Measurements from ENCODE around the gene KRT4.

The KRT4 gene

DNA sequence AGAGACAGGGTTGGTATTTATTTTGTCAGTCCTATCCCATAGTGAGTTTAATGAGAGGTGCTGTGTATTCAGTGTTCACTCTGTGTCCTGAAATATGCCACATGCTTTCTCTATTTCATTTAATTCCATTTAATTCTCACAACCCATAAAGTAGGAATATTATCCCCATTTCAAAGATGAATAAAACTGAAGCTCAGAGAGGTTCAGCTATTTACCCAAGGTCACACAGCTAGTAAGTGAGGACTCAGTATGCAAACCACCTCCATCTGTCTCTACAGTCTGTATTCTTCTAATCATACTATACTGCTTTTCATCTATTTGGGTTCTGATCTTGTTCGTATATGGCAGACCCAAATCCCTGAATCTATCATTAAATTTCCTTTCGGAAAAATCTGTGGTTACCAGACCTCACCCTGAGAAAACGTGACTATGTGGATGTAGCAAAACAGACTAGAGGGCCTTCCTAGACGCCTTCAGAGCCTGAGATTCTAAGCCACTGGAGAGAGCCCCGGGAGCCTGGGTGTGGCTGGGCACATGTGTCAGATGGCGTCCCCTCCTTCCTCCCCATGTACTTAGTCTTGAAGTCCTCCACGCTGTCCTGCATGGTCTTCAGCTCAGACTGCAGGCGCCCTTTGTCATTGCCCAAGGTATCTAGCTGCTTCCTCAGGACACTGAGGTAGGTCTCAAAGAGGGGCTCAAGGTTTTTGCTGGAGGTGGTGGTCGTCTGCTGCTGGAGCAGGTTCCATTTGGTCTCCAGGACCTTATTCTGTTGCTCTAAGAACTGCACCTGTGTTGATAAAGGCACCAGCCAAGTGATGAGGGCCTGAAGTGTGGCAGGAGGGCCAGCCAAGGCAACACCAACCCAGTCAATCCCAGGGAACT, 2.5 kb downstream of the KRT4 start:
- no peak for DNase-seq
- Histone ChIP-seq H3K27ac (no peak overlapping the region), H3K4me3 (ENCODE audit: low read depth, low read length) (no peak overlapping the region), H3K27me3 (replicated peaks) (no peaks in the 10 kb centered on the region), H3K36me3 (replicated peaks) (no peaks in the 10 kb centered on the region)
- in situ Hi-C loops (cut with HindIII; ENCODE audit: low pct_ligation_motif_present, low sequenced_read_pairs), result no loop called here
- TF ChIP-seq, protein P1, sequence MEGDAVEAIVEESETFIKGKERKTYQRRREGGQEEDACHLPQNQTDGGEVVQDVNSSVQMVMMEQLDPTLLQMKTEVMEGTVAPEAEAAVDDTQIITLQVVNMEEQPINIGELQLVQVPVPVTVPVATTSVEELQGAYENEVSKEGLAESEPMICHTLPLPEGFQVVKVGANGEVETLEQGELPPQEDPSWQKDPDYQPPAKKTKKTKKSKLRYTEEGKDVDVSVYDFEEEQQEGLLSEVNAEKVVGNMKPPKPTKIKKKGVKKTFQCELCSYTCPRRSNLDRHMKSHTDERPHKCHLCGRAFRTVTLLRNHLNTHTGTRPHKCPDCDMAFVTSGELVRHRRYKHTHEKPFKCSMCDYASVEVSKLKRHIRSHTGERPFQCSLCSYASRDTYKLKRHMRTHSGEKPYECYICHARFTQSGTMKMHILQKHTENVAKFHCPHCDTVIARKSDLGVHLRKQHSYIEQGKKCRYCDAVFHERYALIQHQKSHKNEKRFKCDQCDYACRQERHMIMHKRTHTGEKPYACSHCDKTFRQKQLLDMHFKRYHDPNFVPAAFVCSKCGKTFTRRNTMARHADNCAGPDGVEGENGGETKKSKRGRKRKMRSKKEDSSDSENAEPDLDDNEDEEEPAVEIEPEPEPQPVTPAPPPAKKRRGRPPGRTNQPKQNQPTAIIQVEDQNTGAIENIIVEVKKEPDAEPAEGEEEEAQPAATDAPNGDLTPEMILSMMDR (IDR thresholded peaks at IDR 0.05; ENCODE audit: low read depth, low read length, missing control alignments), result no peak

DNA sequence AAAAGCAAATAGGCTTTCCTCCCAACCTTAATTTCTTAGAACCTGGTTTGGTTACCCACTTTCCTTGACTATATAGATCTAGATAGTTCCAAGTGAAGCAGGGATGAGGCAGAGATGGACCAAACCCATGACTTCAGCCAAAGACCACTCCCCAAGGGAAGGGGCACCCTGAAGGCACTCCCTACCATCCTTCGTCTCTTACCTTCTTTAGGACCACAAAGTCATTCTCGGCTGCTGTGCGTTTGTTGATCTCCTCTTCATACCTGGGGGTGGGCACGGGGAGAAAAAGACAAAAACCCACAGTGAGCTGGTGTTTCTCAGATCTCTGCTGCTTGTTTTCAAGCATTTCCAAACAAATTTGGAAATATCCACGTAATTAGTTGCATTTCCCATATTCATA, 3.4 kb downstream of the KRT4 start:
- H3K36me3 ChIP-seq (replicated peaks), result no peaks in the 10 kb centered on the region
- DNase-seq, result no peak
- TF ChIP-seq, protein P1 (IDR thresholded peaks at IDR 0.05; ENCODE audit: low read depth, low read length, missing control alignments), result no peak
- H3K27ac ChIP-seq, result no peak overlapping the region
- no peak overlapping the region for H3K4me3 ChIP-seq (ENCODE audit: low read depth, low read length)
- H3K27me3 ChIP-seq (replicated peaks), result no peaks in the 10 kb centered on the region
- in situ Hi-C loops (cut with HindIII; ENCODE audit: low pct_ligation_motif_present, low sequenced_read_pairs), result no loop called here

DNA sequence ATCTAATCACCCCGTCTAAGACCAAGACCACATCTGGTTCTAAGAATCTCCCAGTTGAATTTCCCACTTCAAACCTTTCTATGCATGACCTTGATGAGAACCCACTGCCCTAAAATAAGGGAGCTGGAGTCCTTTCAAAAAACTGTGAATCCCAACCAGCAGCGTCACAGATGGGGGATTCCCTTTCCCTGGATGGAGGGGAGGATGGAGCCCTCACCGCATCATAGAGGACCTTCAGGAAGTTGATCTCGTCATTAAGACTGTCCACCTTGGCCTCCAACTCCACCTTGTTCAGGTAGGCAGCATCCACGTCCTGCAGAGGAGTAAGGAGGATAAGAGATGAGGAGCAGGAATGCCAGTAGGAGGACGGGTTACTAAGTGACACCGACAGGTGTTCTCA, 4.8 kb downstream of the KRT4 start:
- H3K4me3 ChIP-seq (ENCODE audit: low read depth, low read length), result no peak overlapping the region
- H3K27me3 ChIP-seq (replicated peaks), result no peaks in the 10 kb centered on the region
- in situ Hi-C loops (cut with HindIII; ENCODE audit: low pct_ligation_motif_present, low sequenced_read_pairs), result no loop called here
- H3K27ac ChIP-seq, result no peak overlapping the region
- H3K36me3 ChIP-seq (replicated peaks), result no peaks in the 10 kb centered on the region
- DNase-seq, result no peak
- TF ChIP-seq, protein P1 (IDR thresholded peaks at IDR 0.05; ENCODE audit: low read depth, low read length, missing control alignments), result no peak

DNA sequence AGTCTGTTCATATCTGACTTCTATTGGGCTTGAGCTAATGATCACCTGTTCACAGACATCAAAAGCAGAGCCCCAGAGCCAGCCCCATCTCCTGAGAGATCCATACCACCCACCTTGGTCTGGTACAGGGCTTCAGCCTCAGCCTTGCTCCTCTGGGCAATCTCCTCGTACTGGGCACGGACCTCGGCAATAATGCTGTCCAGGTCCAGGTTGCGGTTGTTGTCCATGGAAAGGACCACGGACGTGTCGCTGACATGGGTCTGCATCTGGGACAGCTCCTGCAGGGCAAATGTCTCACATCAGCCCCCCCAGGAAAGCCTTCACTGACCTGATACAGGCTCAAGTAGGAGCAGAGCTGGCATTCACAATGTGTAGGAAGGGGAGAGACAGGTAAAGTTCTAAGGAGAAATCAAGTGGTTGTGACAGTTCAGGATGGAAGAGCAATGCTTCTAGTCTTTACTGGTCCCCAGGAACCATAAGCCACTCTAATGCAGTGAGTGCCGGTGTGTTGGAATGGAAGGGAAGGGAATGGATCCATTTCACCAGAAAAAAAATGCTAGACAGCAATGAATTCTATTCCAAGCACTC, 5.2 kb downstream of the KRT4 start:
- H3K36me3 ChIP-seq (replicated peaks), result no peaks in the 10 kb centered on the region
- H3K27ac ChIP-seq, result no peak overlapping the region
- no peak overlapping the region for H3K4me3 ChIP-seq (ENCODE audit: low read depth, low read length)
- no peak for DNase-seq
- no peaks in the 10 kb centered on the region for H3K27me3 ChIP-seq (replicated peaks)
- TF ChIP-seq, protein P1 (IDR thresholded peaks at IDR 0.05; ENCODE audit: low read depth, low read length, missing control alignments), result no peak
- in situ Hi-C loops (cut with HindIII; ENCODE audit: low pct_ligation_motif_present, low sequenced_read_pairs), result no loop called here

DNA sequence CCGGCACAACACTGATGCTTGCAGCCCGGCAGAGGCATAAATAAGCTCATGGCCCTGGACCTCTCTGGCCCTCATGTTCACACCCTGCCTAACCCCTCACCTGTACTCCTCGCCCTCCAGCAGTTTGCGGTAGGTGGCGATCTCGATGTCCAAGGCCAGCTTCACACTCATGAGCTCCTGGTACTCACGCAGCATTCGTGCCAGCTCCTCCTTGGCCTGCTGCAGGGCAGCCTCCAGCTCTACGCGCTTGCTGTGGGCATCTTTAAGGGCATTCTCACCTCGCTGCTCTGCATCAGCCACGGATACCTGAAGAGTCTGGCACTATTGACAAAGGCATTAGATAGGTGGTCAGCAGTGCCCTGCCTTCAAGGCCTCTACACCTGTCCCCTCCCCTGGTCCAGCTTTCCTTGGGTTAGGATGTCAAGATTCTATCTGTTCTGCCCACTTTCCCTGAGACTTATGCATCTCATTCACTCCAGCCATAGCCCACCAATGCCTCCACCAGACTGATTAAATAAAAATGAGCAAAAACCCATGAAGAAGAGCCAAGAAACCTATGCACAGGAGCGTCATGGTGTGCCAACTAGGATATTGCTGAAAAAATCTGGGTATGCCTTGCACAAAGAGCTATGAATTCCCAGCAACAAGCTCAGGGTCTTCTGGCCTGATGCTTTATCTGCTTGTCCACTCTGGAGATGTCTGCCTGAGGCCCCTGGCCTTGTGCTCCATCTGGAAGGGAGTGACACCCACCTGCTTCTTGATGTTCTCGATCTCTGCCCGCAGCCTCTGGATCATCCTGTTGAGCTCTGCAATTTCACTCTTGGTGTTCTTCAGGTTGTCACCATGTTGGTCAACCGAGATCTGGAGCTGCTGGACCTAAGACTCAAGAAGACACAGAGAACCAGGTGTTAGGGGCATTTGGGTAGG, 6.1 kb downstream of the KRT4 start:
- no peak overlapping the region for H3K27ac ChIP-seq
- TF ChIP-seq, protein P1 (IDR thresholded peaks at IDR 0.05; ENCODE audit: low read depth, low read length, missing control alignments), result no peak
- H3K4me3 ChIP-seq (ENCODE audit: low read depth, low read length), result no peak overlapping the region
- H3K36me3 ChIP-seq (replicated peaks), result no peaks in the 10 kb centered on the region
- no peak for DNase-seq
- in situ Hi-C loops (cut with HindIII; ENCODE audit: low pct_ligation_motif_present, low sequenced_read_pairs), result no loop called here
- no peaks in the 10 kb centered on the region for H3K27me3 ChIP-seq (replicated peaks)

Data from brain microvascular endothelial cell (primary cell).